A673 (cell line): ENCODE results near the gene LPP.

Experiments used
- CTCF ChIP-seq: fragments of 300-800, 200-600 bp; sonication (generic); conservative IDR thresholded peaks from 2 replicates; pipeline ENCODE4 v1.5.1; 2017; ENCODE audit warnings: low read depth, mild to moderate bottlenecking, antibody characterized with exemption, low read length, moderate library complexity, mixed read lengths
- EZH2 ChIP-seq: fragments of 200-600 bp; sonication (generic); IDR thresholded peaks from 2 replicates; pipeline ENCODE4 v1.6.1; 2017; ENCODE audit warnings: borderline replicate concordance, low read depth, mild to moderate bottlenecking, mixed read lengths, antibody characterized with exemption, low read length; ENCODE audit not compliant: poor library complexity, severe bottlenecking

GRCh38 chr3:188876370-188876769 is 722.4 kb downstream of the LPP start:
- TF ChIP-seq CTCF (no peak), EZH2 (no peak)
